PC-9 (cell line): ENCODE data around the gene MBNL3. TPM values are rescaled to one million over a fixed set of nuclear protein-coding genes. Genes with fewer than 3 reads are reported as not detected.

Experiments
- BruUV-seq: library from RNA; stranded (reverse); fragments of 400-500 nt; replicated peaks from 2 replicates; lab custom pipeline; 2021; lab: Mats Ljungman, UMichigan
- CTCF ChIA-PET: fragments of 300-600 bp; sonication (Branson Sonifier 250); formaldehyde crosslinking; loops from one replicate; lab custom pipeline; 2022; ENCODE audit warnings: antibody characterized with exemption; lab: Charles Lee
- POLR2A ChIA-PET: fragments of 300-600 bp; sonication (Branson Sonifier 250); formaldehyde crosslinking; loops from one replicate; lab custom pipeline; 2022; ENCODE audit warnings: antibody characterized with exemption; ENCODE audit not compliant: unreplicated experiment; lab: Charles Lee
- DNase-seq, 2 experiments: peaks; one replicate each; pipeline versions ENCODE4 v3.0.0 to v3.0.0-alpha.2; 2015 to 2022; ENCODE audit warnings: mixed read lengths in 1 of 2
- H2AFZ ChIP-seq: fragments of 200-600 bp; sonication (generic); 2 replicates; pipeline ENCODE4 v1.8.1; 2017; ENCODE audit warnings: antibody characterized with exemption
- H3F3A ChIP-seq: fragments of 200-600 bp; sonication (generic); 2 replicates; pipeline ENCODE4 v1.8.1; 2017; ENCODE audit warnings: antibody characterized with exemption, mild to moderate bottlenecking, low read depth; ENCODE audit not compliant: insufficient read depth
- H3K27ac ChIP-seq: fragments of 200-600 bp; sonication (generic); 2 replicates; pipeline ENCODE4 v1.6.1; 2016; ENCODE audit warnings: mixed run types
- H3K27me3 ChIP-seq: fragments of 200-600 bp; sonication (generic); 2 replicates; pipeline ENCODE4 v1.6.1; 2016; ENCODE audit warnings: low read depth, mixed run types; ENCODE audit not compliant: insufficient read depth
- H3K36me3 ChIP-seq: fragments of 200-600 bp; sonication (generic); 2 replicates; pipeline ENCODE4 v1.6.1; 2016; ENCODE audit warnings: low read depth, mixed run types
- H3K4me1 ChIP-seq: fragments of 200-600 bp; sonication (generic); replicated peaks from 2 replicates; pipeline ENCODE4 v1.6.1; 2016; ENCODE audit warnings: mixed run types; ENCODE audit not compliant: insufficient read depth
- H3K4me2 ChIP-seq: fragments of 200-600 bp; sonication (generic); 2 replicates; pipeline ENCODE4 v1.6.1; 2017; ENCODE audit warnings: mixed run types
- H3K4me3 ChIP-seq: fragments of 200-600 bp; sonication (generic); 2 replicates; pipeline ENCODE4 v1.6.1; 2016; ENCODE audit warnings: mixed run types
- H3K79me2 ChIP-seq: fragments of 200-600 bp; sonication (generic); 2 replicates; pipeline ENCODE4 v1.6.1; 2017; ENCODE audit warnings: low read depth, mixed run types
- H3K9me2 ChIP-seq: fragments of 200-600 bp; sonication (generic); 2 replicates; pipeline ENCODE4 v1.8.1; 2017; ENCODE audit warnings: mild to moderate bottlenecking; ENCODE audit not compliant: insufficient read depth
- H3K9me3 ChIP-seq: fragments of 200-600 bp; sonication (generic); 2 replicates; pipeline ENCODE4 v1.8.1; 2016; ENCODE audit warnings: low read depth; ENCODE audit not compliant: insufficient read depth
- H4K20me1 ChIP-seq: fragments of 200-600 bp; sonication (generic); 2 replicates; pipeline ENCODE4 v1.8.1; 2017; ENCODE audit not compliant: insufficient read depth
- EZH2 ChIP-seq: fragments of 200-600 bp; sonication (generic); IDR thresholded peaks from 2 replicates; pipeline ENCODE4 v1.8.0; 2017; ENCODE audit warnings: antibody characterized with exemption, low read depth
- intact Hi-C: fragments of 100-400 bp; cut with micrococcal nuclease; formaldehyde crosslinking; loops from one replicate; pipeline ENCODE4 v1.10.0; 2022; ENCODE audit not compliant: unreplicated experiment
- total RNA-seq: library from RNA; stranded (reverse); gene quantifications from 2 replicates; pipeline ENCODE4 v1.2.3, GENCODE V29; 2021
- TF ChIP-seq, protein P1 (sequence below): fragments of 200-600 bp; sonication (generic); conservative IDR thresholded peaks from 2 replicates; pipeline ENCODE4 v1.6.1; 2017; ENCODE audit warnings: mixed run types, antibody characterized with exemption, mild to moderate bottlenecking, moderate library complexity

Gene MBNL3
- total RNA-seq, 1 experiment from 2014 or later, result 36.1 TPM

DNA sequence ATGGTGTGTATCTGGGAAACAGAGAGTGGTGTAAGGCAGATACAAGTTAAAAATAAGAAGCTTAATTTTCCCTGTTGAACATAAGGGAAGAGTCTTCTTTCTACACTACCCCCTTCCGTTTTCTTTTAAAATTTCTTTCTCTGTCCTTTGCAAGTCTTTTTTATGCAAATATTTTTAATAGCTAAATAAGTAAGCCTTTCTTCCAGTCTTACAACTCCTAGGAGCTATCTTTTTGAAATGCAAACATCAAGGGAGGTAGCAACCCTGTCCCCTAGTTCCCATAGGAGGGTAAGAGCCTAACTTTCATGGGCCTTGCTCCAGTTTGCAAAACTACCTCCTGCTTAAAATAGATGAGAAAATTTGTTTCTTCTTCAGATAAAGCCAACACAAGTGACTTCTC lies 121.5 kb downstream of the MBNL3 start:
- no peak for DNase-seq
- Histone ChIP-seq H3K36me3 (no peaks in the 10 kb centered on the region), H2AFZ (no peak overlapping the region), H3K4me3 (no peak overlapping the region), H3F3A (peaks cover 25% of the 10 kb centered on the region; the same call in 1 of the 2 replicates), H3K79me2 (no peaks in the 10 kb centered on the region), H3K9me3 (no peaks in the 10 kb centered on the region; the same call in 1 of the 2 replicates), H3K27me3 (no peaks in the 10 kb centered on the region), H3K27ac (peak overlapping the region; percentile 30), H3K9me2 (no peaks in the 10 kb centered on the region), H4K20me1 (no peaks in the 10 kb centered on the region), H3K4me1 (peaks cover 37% of the 10 kb centered on the region), H3K4me2 (peak overlapping the region; percentile 49)
- ChIA-PET POLR2A (no interaction called here), CTCF (no interaction called here)
- TF ChIP-seq, protein P1, sequence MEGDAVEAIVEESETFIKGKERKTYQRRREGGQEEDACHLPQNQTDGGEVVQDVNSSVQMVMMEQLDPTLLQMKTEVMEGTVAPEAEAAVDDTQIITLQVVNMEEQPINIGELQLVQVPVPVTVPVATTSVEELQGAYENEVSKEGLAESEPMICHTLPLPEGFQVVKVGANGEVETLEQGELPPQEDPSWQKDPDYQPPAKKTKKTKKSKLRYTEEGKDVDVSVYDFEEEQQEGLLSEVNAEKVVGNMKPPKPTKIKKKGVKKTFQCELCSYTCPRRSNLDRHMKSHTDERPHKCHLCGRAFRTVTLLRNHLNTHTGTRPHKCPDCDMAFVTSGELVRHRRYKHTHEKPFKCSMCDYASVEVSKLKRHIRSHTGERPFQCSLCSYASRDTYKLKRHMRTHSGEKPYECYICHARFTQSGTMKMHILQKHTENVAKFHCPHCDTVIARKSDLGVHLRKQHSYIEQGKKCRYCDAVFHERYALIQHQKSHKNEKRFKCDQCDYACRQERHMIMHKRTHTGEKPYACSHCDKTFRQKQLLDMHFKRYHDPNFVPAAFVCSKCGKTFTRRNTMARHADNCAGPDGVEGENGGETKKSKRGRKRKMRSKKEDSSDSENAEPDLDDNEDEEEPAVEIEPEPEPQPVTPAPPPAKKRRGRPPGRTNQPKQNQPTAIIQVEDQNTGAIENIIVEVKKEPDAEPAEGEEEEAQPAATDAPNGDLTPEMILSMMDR, result no peak
- TF ChIP-seq EZH2, result no peak
- intact Hi-C loops, result no loop called here
- no TSS peak for BruUV-seq

DNA sequence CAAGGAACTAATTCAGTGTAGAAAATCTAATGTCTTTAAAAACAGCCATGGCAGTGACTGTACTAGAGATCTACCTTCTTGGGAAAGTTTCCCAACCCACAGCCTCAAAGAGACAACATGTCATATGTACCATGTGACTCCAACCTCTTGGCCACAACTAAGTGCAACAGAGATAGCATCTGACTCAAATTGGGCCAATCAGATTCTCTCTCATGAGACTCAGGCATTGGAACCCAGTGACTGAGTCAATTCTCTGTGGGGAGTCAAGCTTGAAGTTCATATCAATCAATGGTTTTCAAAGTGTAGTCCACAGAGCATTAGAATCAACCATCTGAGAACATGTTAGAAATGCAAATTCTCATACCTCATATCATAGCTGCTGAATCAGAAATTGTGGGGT lies 123.3 kb downstream of the MBNL3 start:
- H3K79me2 ChIP-seq, result no peaks in the 10 kb centered on the region
- H3K36me3 ChIP-seq, result no peaks in the 10 kb centered on the region
- no peak overlapping the region for H3K27ac ChIP-seq
- H3K4me1 ChIP-seq, result peaks cover 37% of the 10 kb centered on the region
- no peak overlapping the region for H2AFZ ChIP-seq
- no peak for TF ChIP-seq EZH2
- no peaks in the 10 kb centered on the region for H3K9me2 ChIP-seq
- H3K9me3 ChIP-seq, result peaks cover 4% of the 10 kb centered on the region; the same call in 1 of the 2 replicates
- CTCF ChIA-PET, result no interaction called here
- DNase-seq, result no peak
- H3K4me3 ChIP-seq, result no peak overlapping the region
- H3K27me3 ChIP-seq, result no peaks in the 10 kb centered on the region
- no peak overlapping the region for H3K4me2 ChIP-seq
- peaks cover 25% of the 10 kb centered on the region; the same call in 1 of the 2 replicates for H3F3A ChIP-seq
- no TSS peak for BruUV-seq
- no peaks in the 10 kb centered on the region for H4K20me1 ChIP-seq
- POLR2A ChIA-PET, result no interaction called here
- intact Hi-C loops, result no loop called here

DNA sequence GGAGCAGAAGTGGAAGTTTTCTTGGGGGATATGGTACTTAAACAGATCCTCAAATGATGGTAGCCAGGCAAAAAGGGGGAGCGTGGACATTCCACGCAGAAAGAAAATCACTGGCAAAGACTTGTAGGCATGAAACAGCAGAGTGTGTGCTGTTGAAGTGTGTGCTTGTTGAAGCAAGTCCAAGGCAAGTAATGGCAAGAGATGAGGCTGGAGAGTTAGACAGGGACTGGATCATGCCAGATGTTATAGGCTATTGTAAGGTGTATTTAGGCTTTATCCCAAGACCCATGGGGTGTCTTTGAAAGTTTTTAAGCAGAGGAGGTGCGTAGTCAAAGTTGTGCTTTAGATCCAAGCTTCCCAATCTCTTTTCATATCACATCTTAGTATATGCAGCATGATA lies 124.5 kb downstream of the MBNL3 start:
- TF ChIP-seq, protein P1, result no peak
- no peak for TF ChIP-seq EZH2
- H3K79me2 ChIP-seq, result no peaks in the 10 kb centered on the region
- H3K27me3 ChIP-seq, result no peaks in the 10 kb centered on the region
- H3K36me3 ChIP-seq, result no peaks in the 10 kb centered on the region
- BruUV-seq, result no TSS peak
- intact Hi-C loops, result no loop called here
- peaks cover 30% of the 10 kb centered on the region for H3K4me1 ChIP-seq
- H2AFZ ChIP-seq, result no peak overlapping the region
- no peak overlapping the region for H3K4me2 ChIP-seq
- DNase-seq, result no peak
- 0 out of 2 replicates have a peak, but pooled peaks cover 4% of the 10 kb centered on the region for H3K9me3 ChIP-seq
- no peaks in the 10 kb centered on the region for H3K9me2 ChIP-seq
- H3K4me3 ChIP-seq, result no peak overlapping the region
- ChIA-PET POLR2A (no interaction called here), CTCF (no interaction called here)
- H4K20me1 ChIP-seq, result no peaks in the 10 kb centered on the region
- H3K27ac ChIP-seq, result no peak overlapping the region
- peaks cover 19% of the 10 kb centered on the region; the same call in 1 of the 2 replicates for H3F3A ChIP-seq

DNA sequence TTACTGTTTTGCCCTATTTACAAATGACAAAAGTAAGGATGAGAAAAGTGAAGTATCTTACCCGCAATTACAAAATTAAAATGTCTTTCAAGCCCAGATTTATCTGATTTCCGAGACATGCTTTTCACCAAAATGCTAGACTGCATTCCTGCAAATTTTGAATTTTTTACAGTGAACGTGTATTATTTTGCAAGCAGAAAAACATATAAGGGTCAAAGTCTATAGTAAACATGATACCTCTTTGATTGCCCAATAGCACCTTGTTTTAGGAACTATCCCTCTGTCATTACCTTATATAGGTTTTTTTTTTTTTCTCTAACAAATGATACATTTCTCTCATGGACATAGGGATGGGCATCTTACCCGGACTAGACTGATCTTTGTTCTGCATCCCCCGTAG lies 135.4 kb downstream of the MBNL3 start:
- Histone ChIP-seq H2AFZ (no peak overlapping the region), H3K9me2 (0 out of 2 replicates have a peak, but pooled peaks cover 9% of the 10 kb centered on the region), H3K4me3 (no peak overlapping the region), H3K27ac (no peak overlapping the region), H3K9me3 (no peaks in the 10 kb centered on the region), H3F3A (no peaks in the 10 kb centered on the region), H4K20me1 (no peaks in the 10 kb centered on the region), H3K4me2 (no peak overlapping the region), H3K4me1 (no peaks in the 10 kb centered on the region), H3K36me3 (no peaks in the 10 kb centered on the region), H3K79me2 (no peaks in the 10 kb centered on the region), H3K27me3 (no peaks in the 10 kb centered on the region)
- TF ChIP-seq, protein P1, result no peak
- no peak for TF ChIP-seq EZH2
- no TSS peak for BruUV-seq
- intact Hi-C loops, result no loop called here
- DNase-seq, result no peak
- POLR2A ChIA-PET, result no interaction called here
- CTCF ChIA-PET, result no interaction called here
